ENCODE data around the gene ARHGAP31. TPM values are rescaled to one million over a fixed set of nuclear protein-coding genes. Genes with fewer than 3 reads are reported as not detected.

The ARHGAP31 gene
- total RNA-seq, 4 donors from 2014 or later: 6.2 to 9.7 (median 7.3) TPM

GRCh38 chr3:119420196-119420595 lies 126.0 kb downstream of the ARHGAP31 start:
- no peak overlapping the region for H3K27ac ChIP-seq
- no peaks in the 10 kb centered on the region for H3K9me3 ChIP-seq
- TF ChIP-seq POLR2A (IDR thresholded peaks at IDR 0.05) (no peak), CTCF (IDR thresholded peaks at IDR 0.05 in 4 of 5, conservative IDR thresholded peaks at IDR 0.05 in 1 of 5) (no peak)
- H3K4me1 ChIP-seq: no peaks in the 10 kb centered on the region
- no peaks in the 10 kb centered on the region for H3K36me3 ChIP-seq
- ATAC-seq (no peak), DNase-seq (no peak)
- intact Hi-C loops (cut with DNase I; ENCODE audit: low total_unique reads): no loop called here
- in situ Hi-C loops (cut with MboI; ENCODE audit: low sequenced_read_pairs in 4 of 4): no loop called here
- no peak overlapping the region for H3K4me3 ChIP-seq
- no peaks in the 10 kb centered on the region for H3K27me3 ChIP-seq

- no peak overlapping the region for H3K27ac ChIP-seq
- no peak for DNase-seq
- peaks cover 11 to 13% (median 11%) of the 10 kb centered on the region in 3 donors for H3K9me3 ChIP-seq
- H3K4me1 ChIP-seq: peaks cover 0 to under 1% of the 10 kb centered on the region in 2 donors
- ATAC-seq: no peak
- peaks cover 13 to 50% of the 10 kb centered on the region in 2 donors for H3K36me3 ChIP-seq
- H3K27me3 ChIP-seq: no peaks in the 10 kb centered on the region
- intact Hi-C loops (cut with DNase I; ENCODE audit: low total_unique reads) (no loop called here), in situ Hi-C loops (cut with MboI; ENCODE audit: low sequenced_read_pairs in 4 of 4) (no loop called here)
- peak overlapping the region in 1 of 4 donors; percentile 2 for H3K4me3 ChIP-seq
- TF ChIP-seq POLR2A (IDR thresholded peaks at IDR 0.05) (no peak), CTCF (IDR thresholded peaks at IDR 0.05 in 4 of 5, conservative IDR thresholded peaks at IDR 0.05 in 1 of 5) (no peak)
These were observed 133.5 kb downstream of the ARHGAP31 start for GRCh38 chr3:119427669-119428068.

- H3K27ac ChIP-seq: no peak overlapping the region
- no peaks in the 10 kb centered on the region for H3K27me3 ChIP-seq
- no peak overlapping the region for H3K4me3 ChIP-seq
- in situ Hi-C loops (cut with MboI; ENCODE audit: low sequenced_read_pairs in 4 of 4): no loop called here
- ATAC-seq (no peak), DNase-seq (no peak)
- peaks cover 13 to 59% of the 10 kb centered on the region in 2 donors for H3K36me3 ChIP-seq
- peaks cover 11 to 13% (median 11%) of the 10 kb centered on the region in 3 donors for H3K9me3 ChIP-seq
- H3K4me1 ChIP-seq: peaks cover 0 to 4% of the 10 kb centered on the region in 2 donors
- TF ChIP-seq CTCF (IDR thresholded peaks at IDR 0.05 in 4 of 5, conservative IDR thresholded peaks at IDR 0.05 in 1 of 5) (no peak), POLR2A (IDR thresholded peaks at IDR 0.05) (no peak)
- intact Hi-C loops (cut with DNase I; ENCODE audit: low total_unique reads): no loop called here
These were observed 134.4 kb downstream of the ARHGAP31 start for GRCh38 chr3:119428538-119428937.

- H3K27me3 ChIP-seq: no peaks in the 10 kb centered on the region
- TF ChIP-seq POLR2A (IDR thresholded peaks at IDR 0.05) (no peak), CTCF (IDR thresholded peaks at IDR 0.05 in 4 of 5, conservative IDR thresholded peaks at IDR 0.05 in 1 of 5) (no peak)
- peaks cover 0 to 4% of the 10 kb centered on the region in 2 donors for H3K4me1 ChIP-seq
- intact Hi-C loops (cut with DNase I; ENCODE audit: low total_unique reads) (no loop called here), in situ Hi-C loops (cut with MboI; ENCODE audit: low sequenced_read_pairs in 4 of 4) (no loop called here)
- no peak overlapping the region for H3K4me3 ChIP-seq
- no peak overlapping the region for H3K27ac ChIP-seq
- H3K9me3 ChIP-seq: no peaks in the 10 kb centered on the region
- DNase-seq (no peak), ATAC-seq (no peak)
- H3K36me3 ChIP-seq: peaks cover 13 to 93% of the 10 kb centered on the region in 2 donors
These were observed 139.6 kb downstream of the ARHGAP31 start for GRCh38 chr3:119433613-119434325.
